Osteoblast (primary cell): ENCODE measurements around the gene EPB41L1. TPM values are rescaled to one million over a fixed set of nuclear protein-coding genes. Genes with fewer than 3 reads are reported as not detected.

ENCODE experiments used
- DNase-seq: peaks from one replicate; pipeline ENCODE4 v3.0.0; 2011; ENCODE audit warnings: low spot score, mixed read lengths; ENCODE audit not compliant: insufficient read length; ENCODE audit errors: missing footprints
- H2AFZ ChIP-seq: 2 replicates; pipeline ENCODE4 v1.6.0; 2011; ENCODE audit warnings: mild to moderate bottlenecking, low read length
- H3K27ac ChIP-seq: 2 replicates; pipeline ENCODE4 v1.5.1; 2011; ENCODE audit warnings: mild to moderate bottlenecking, low read depth, low read length, moderate library complexity
- H3K27me3 ChIP-seq: 2 replicates; pipeline ENCODE4 v1.6.0; 2012; ENCODE audit warnings: mild to moderate bottlenecking, control low read depth, inconsistent platforms, low read length, moderate library complexity; ENCODE audit not compliant: insufficient read depth
- H3K36me3 ChIP-seq: 2 replicates; pipeline ENCODE4 v1.5.1; 2011; ENCODE audit warnings: mild to moderate bottlenecking, low read length, control low read depth, moderate library complexity; ENCODE audit not compliant: insufficient read depth
- H3K4me1 ChIP-seq: 2 replicates; pipeline ENCODE4 v1.5.1; 2011; ENCODE audit warnings: mild to moderate bottlenecking, low read length, control low read depth, moderate library complexity; ENCODE audit not compliant: insufficient read depth
- H3K4me2 ChIP-seq: 2 replicates; pipeline ENCODE4 v1.6.0; 2011; ENCODE audit warnings: mild to moderate bottlenecking, low read length; ENCODE audit not compliant: insufficient read depth
- H3K4me3 ChIP-seq: fragments of 200-600 bp; sonication (generic); 3 replicates; pipeline ENCODE4 v1.5.1; 2012; ENCODE audit warnings: mild to moderate bottlenecking, low read length, inconsistent platforms; ENCODE audit not compliant: insufficient read depth
- H3K79me2 ChIP-seq: 2 replicates; pipeline ENCODE4 v1.6.0; 2012; ENCODE audit warnings: mild to moderate bottlenecking, low read length, control low read depth, inconsistent platforms; ENCODE audit not compliant: insufficient read depth
- H3K9me3 ChIP-seq: 2 replicates; pipeline ENCODE4 v1.5.1; 2011; ENCODE audit warnings: low read depth, low read length, control low read depth
- H4K20me1 ChIP-seq: 2 replicates; pipeline ENCODE4 v1.6.0; 2012; ENCODE audit warnings: mild to moderate bottlenecking, low read length, control low read depth; ENCODE audit not compliant: insufficient read depth
- total RNA-seq: library from RNA; depleted of rRNA; stranded (reverse); fragments of >200 nt; gene quantifications from 2 replicates; pipeline ENCODE4 v1.2.3, GENCODE V29; 2012
- TF ChIP-seq, protein P1 (sequence below): IDR thresholded peaks from 2 replicates; pipeline ENCODE4 v1.5.1; 2011; ENCODE audit warnings: mild to moderate bottlenecking, low read depth, low read length, moderate library complexity; ENCODE audit errors: extremely low read depth

Gene EPB41L1
- total RNA-seq, 1 donor = 26.8 TPM

GRCh38 chr20:36144336-36144735, 10.2 kb upstream of the EPB41L1 start:
- Histone ChIP-seq H3K27ac (no peak overlapping the region), H3K4me1 (peaks cover 4% of the 10 kb centered on the region), H3K4me3 (no peak overlapping the region), H3K9me3 (no peaks in the 10 kb centered on the region), H2AFZ (no peak overlapping the region), H3K27me3 (no peaks in the 10 kb centered on the region), H3K79me2 (no peaks in the 10 kb centered on the region), H4K20me1 (peaks cover 3% of the 10 kb centered on the region), H3K4me2 (no peak overlapping the region), H3K36me3 (no peaks in the 10 kb centered on the region)
- DNase-seq = no peak
- TF ChIP-seq, protein P1, sequence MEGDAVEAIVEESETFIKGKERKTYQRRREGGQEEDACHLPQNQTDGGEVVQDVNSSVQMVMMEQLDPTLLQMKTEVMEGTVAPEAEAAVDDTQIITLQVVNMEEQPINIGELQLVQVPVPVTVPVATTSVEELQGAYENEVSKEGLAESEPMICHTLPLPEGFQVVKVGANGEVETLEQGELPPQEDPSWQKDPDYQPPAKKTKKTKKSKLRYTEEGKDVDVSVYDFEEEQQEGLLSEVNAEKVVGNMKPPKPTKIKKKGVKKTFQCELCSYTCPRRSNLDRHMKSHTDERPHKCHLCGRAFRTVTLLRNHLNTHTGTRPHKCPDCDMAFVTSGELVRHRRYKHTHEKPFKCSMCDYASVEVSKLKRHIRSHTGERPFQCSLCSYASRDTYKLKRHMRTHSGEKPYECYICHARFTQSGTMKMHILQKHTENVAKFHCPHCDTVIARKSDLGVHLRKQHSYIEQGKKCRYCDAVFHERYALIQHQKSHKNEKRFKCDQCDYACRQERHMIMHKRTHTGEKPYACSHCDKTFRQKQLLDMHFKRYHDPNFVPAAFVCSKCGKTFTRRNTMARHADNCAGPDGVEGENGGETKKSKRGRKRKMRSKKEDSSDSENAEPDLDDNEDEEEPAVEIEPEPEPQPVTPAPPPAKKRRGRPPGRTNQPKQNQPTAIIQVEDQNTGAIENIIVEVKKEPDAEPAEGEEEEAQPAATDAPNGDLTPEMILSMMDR = no peak

DNA sequence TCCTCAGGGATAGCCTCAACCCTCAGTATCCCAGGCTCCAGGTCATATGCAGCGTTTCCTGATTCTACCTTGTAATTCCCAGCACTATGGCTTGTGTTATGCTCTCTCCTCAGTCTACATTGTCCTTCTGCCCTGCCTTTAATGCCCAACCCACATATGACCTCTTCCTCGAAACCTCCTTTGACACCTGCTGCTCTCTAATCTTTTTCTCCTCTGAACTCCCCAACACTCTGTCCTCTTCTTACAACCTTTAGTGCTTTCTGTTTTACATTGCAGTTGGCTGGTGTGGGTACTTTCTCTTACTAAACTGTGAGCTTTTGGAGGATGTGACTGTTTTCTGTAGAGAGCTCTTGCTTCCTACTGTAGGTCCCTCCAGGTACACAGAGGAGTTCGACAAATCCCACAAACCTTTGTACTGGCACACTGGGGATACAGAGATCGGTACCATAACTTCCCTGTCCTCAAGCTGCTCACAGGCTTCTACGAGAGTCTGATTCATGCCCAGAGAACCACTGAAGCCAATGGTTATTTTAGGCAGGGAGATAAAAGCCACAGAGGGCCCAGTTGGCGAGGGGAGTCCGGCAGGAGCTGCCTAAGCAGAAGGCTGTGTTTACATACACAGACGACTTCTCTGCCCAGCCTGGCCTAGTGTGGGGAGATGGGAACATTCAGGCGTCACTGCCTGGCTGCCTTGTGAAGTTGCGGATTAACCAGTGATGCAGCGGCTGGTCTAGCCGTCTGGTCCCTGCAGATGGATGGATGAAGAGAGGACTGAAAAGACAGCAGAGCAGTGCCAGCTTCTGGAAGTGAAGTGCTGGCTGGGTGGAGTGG, 8.4 kb upstream of the EPB41L1 start:
- Histone ChIP-seq H3K4me2 (peak overlapping the region; percentile 49), H3K4me1 (peaks cover 4% of the 10 kb centered on the region), H3K9me3 (no peaks in the 10 kb centered on the region), H3K4me3 (peak overlapping the region; percentile 28), H2AFZ (peak overlapping the region; percentile 30), H4K20me1 (peaks cover 3% of the 10 kb centered on the region), H3K27ac (no peak overlapping the region), H3K27me3 (no peaks in the 10 kb centered on the region), H3K79me2 (no peaks in the 10 kb centered on the region), H3K36me3 (no peaks in the 10 kb centered on the region)
- TF ChIP-seq, protein P1 = no peak
- DNase-seq = no peak

DNA sequence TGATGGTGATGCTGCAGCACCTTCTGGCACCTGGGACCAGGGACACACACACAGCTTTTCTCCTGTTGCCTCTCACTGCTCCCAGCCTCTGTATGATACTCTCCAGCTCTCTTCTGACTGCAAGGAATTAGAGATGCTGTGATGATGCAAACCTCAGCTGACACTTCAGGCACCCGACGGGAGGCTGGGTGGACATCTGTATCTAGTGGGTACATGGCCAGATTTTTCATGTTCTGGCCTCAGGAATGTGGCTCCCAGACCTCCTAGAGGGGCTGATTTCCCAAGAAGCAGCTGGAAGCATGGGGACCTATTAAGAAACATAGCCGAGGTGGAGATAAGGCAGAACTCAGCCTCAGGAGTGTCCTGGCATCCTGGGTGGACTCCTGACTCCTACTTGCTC, 6.8 kb upstream of the EPB41L1 start:
- no peak overlapping the region for H3K27ac ChIP-seq
- H4K20me1 ChIP-seq = peaks cover 3% of the 10 kb centered on the region
- H3K79me2 ChIP-seq = no peaks in the 10 kb centered on the region
- H3K4me1 ChIP-seq = peaks cover 4% of the 10 kb centered on the region
- no peak overlapping the region for H3K4me2 ChIP-seq
- TF ChIP-seq, protein P1 = no peak
- peak; percentile 55 for DNase-seq
- no peak overlapping the region for H2AFZ ChIP-seq
- no peaks in the 10 kb centered on the region for H3K9me3 ChIP-seq
- no peak overlapping the region for H3K4me3 ChIP-seq
- H3K36me3 ChIP-seq = no peaks in the 10 kb centered on the region
- no peaks in the 10 kb centered on the region for H3K27me3 ChIP-seq

DNA sequence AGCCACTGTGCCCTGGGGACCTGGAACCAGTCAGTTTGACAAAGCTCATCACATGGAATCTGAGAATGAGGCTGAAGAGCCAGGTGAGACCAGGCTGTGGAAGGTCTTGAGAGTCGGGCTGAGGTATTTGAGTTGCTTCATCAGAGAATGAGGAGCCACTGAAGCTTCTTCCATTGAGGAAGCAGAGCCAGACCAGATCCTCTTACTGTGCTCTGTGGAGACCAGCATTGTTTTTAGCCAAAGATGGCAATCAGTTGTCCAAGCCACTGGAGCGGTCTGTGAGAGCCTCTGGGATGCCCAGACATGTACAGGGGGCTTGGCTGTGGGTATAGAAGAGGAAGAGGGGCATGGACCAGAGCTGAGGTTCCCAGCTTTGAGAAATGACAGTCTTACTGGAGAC, 6.1 kb upstream of the EPB41L1 start:
- H3K4me2 ChIP-seq = no peak overlapping the region
- DNase-seq = no peak
- H3K79me2 ChIP-seq = no peaks in the 10 kb centered on the region
- no peaks in the 10 kb centered on the region for H3K9me3 ChIP-seq
- no peak overlapping the region for H2AFZ ChIP-seq
- no peaks in the 10 kb centered on the region for H3K27me3 ChIP-seq
- no peak overlapping the region for H3K4me3 ChIP-seq
- H4K20me1 ChIP-seq = peaks cover 3% of the 10 kb centered on the region
- peaks cover 4% of the 10 kb centered on the region for H3K4me1 ChIP-seq
- H3K27ac ChIP-seq = no peak overlapping the region
- no peaks in the 10 kb centered on the region for H3K36me3 ChIP-seq
- TF ChIP-seq, protein P1 = no peak
